HFFc6 (cell line): ENCODE results near the gene HES7. TPM values are rescaled to one million over a fixed set of nuclear protein-coding genes. Genes with fewer than 3 reads are reported as not detected.
A peak's percentile ranks its signal among the peaks of the same experiment; 100 is the strongest.
"Not testable (repeated sequence)": the region's sequence is repeated elsewhere in the genome, so short reads cannot be mapped to it uniquely, and the experiment has no call there.

ENCODE experiments used
- DNase-seq: peaks from one replicate; pipeline ENCODE4 v3.0.0-alpha.2; 2018
- H3K27ac Mint-ChIP-seq: 2 replicates; pipeline ENCODE4 v1.8.0; 2020; ENCODE audit warnings: mild to moderate bottlenecking, mixed read lengths
- H3K27me3 Mint-ChIP-seq: 2 replicates; pipeline ENCODE4 v1.8.0; 2021; ENCODE audit warnings: mild to moderate bottlenecking, moderate library complexity, mixed read lengths; ENCODE audit not compliant: insufficient read depth
- H3K36me3 Mint-ChIP-seq: 2 replicates; pipeline ENCODE4 v1.8.0; 2021; ENCODE audit warnings: low read depth, mixed read lengths
- H3K4me1 Mint-ChIP-seq: 2 replicates; pipeline ENCODE4 v1.8.0; 2020; ENCODE audit warnings: low read depth, mixed read lengths
- H3K4me3 Mint-ChIP-seq: 2 replicates; pipeline ENCODE4 v1.8.0; 2020; ENCODE audit warnings: mild to moderate bottlenecking, moderate library complexity, mixed read lengths
- H3K9me3 Mint-ChIP-seq: 2 replicates; pipeline ENCODE4 v1.8.0; 2020; ENCODE audit warnings: mild to moderate bottlenecking, mixed read lengths
- CTCF ChIP-seq: fragments of 200-600 bp; sonication (generic); IDR thresholded peaks from 2 replicates; pipeline ENCODE4 v1.5.0; 2021; ENCODE audit warnings: antibody characterized with exemption, mild to moderate bottlenecking
- total RNA-seq, 6 experiments: library from RNA; stranded (reverse); fragmentation: NEBNext Ultra II Directional; extraction: Animal tissue kit (Norgen Biotek cat#: 25700); gene quantifications; 2 replicates in 1 of 6; 3 replicates in 5 of 6; pipeline ENCODE4 v1.2.3, GENCODE V29; 2021

HES7 gene
- total RNA-seq, 6 experiments from 2014 or later: 0.24 to 0.54 (median 0.41) TPM

GRCh38 chr17:8109661-8110455 lies 14.0 kb downstream of the HES7 start:
- peaks cover 29% of the 10 kb centered on the region for H3K27me3 Mint-ChIP-seq
- H3K36me3 Mint-ChIP-seq: no peaks in the 10 kb centered on the region
- no peak for DNase-seq
- no peaks in the 10 kb centered on the region for H3K9me3 Mint-ChIP-seq
- peaks cover 14% of the 10 kb centered on the region for H3K4me1 Mint-ChIP-seq
- no peak overlapping the region for H3K4me3 Mint-ChIP-seq
- TF ChIP-seq CTCF: peak; percentile 91
- H3K27ac Mint-ChIP-seq: no peak overlapping the region

GRCh38 chr17:8108972-8109660 lies 14.8 kb downstream of the HES7 start:
- Mint-ChIP-seq H3K27ac (no peak overlapping the region), H3K27me3 (peaks cover 24% of the 10 kb centered on the region), H3K36me3 (no peaks in the 10 kb centered on the region), H3K4me3 (no peak overlapping the region), H3K9me3 (no peaks in the 10 kb centered on the region), H3K4me1 (peaks cover 14% of the 10 kb centered on the region)
- TF ChIP-seq CTCF: no peak
- no peak for DNase-seq

GRCh38 chr17:8106980-8107379 lies 16.9 kb downstream of the HES7 start:
- DNase-seq, H3K27ac Mint-ChIP-seq, H3K4me3 Mint-ChIP-seq, H3K9me3 Mint-ChIP-seq, H3K36me3 Mint-ChIP-seq: not testable (repeated sequence)
- Mint-ChIP-seq H3K4me1 (peaks cover 21% of the 10 kb centered on the region), H3K27me3 (peaks cover 17% of the 10 kb centered on the region)

GRCh38 chr17:8105957-8106398 lies 17.9 kb downstream of the HES7 start:
- Mint-ChIP-seq H3K4me3 (no peak overlapping the region), H3K9me3 (no peaks in the 10 kb centered on the region), H3K36me3 (no peaks in the 10 kb centered on the region), H3K27ac (peak overlapping the region; percentile 56; the same call in 1 of the 2 replicates), H3K27me3 (peaks cover 7% of the 10 kb centered on the region), H3K4me1 (peaks cover 21% of the 10 kb centered on the region)
- DNase-seq: no peak
- no peak for TF ChIP-seq CTCF

GRCh38 chr17:8104911-8105310 lies 19.0 kb downstream of the HES7 start:
- Mint-ChIP-seq H3K27ac (no peak overlapping the region), H3K4me1 (peaks cover 21% of the 10 kb centered on the region), H3K27me3 (peaks cover 7% of the 10 kb centered on the region), H3K9me3 (no peaks in the 10 kb centered on the region), H3K4me3 (no peak overlapping the region), H3K36me3 (no peaks in the 10 kb centered on the region)
- no peak for DNase-seq
- no peak for TF ChIP-seq CTCF

- Mint-ChIP-seq H3K27me3 (peaks cover 7% of the 10 kb centered on the region; the same call in 1 of the 2 replicates), H3K4me3 (no peak overlapping the region), H3K4me1 (peaks cover 21% of the 10 kb centered on the region), H3K9me3 (no peaks in the 10 kb centered on the region), H3K27ac (no peak overlapping the region), H3K36me3 (no peaks in the 10 kb centered on the region)
- no peak for DNase-seq
- no peak for TF ChIP-seq CTCF
These were observed 20.4 kb downstream of the HES7 start for GRCh38 chr17:8103549-8103948.
